Activated CD4-positive, alpha-beta T cell treated with anti-CD3 and anti-CD28 coated beads for 36 hours (primary cell): ENCODE data around the gene NACC1. TPM values are rescaled to one million over a fixed set of nuclear protein-coding genes. Genes with fewer than 3 reads are reported as not detected.

Experiments used
- ATAC-seq: fragments of 200-7000 bp; cut with Tn5 transposase; one replicate; pipeline ENCODE4 v1.10.0; 2021; ENCODE audit warnings: mild to moderate bottlenecking, moderate library complexity
- CTCF ChIA-PET: fragments of 350-600 bp; sonication (Branson Sonifier 250); formaldehyde crosslinking; loops from one replicate; lab custom pipeline; 2021; ENCODE audit warnings: antibody characterized with exemption; lab: Charles Lee
- POLR2A ChIA-PET: fragments of 350-600 bp; sonication (Branson Sonifier 250); formaldehyde crosslinking; loops from one replicate; lab custom pipeline; 2021; ENCODE audit warnings: antibody characterized with exemption, inconsistent platforms; lab: Charles Lee
- DNase-seq: peaks from one replicate; pipeline ENCODE4 v3.0.0-alpha.2; 2020
- H3K27ac Mint-ChIP-seq: one replicate; pipeline ENCODE4 v1.8.0; 2021; ENCODE audit warnings: mixed read lengths
- H3K27me3 Mint-ChIP-seq: one replicate; pipeline ENCODE4 v1.8.0; 2021; ENCODE audit warnings: mixed read lengths
- H3K36me3 Mint-ChIP-seq: one replicate; pipeline ENCODE4 v1.8.0; 2021; ENCODE audit warnings: low read depth, mixed read lengths
- H3K4me1 Mint-ChIP-seq: one replicate; pipeline ENCODE4 v1.8.0; 2021; ENCODE audit warnings: mixed read lengths
- H3K4me3 Mint-ChIP-seq: one replicate; pipeline ENCODE4 v1.8.0; 2021; ENCODE audit warnings: mild to moderate bottlenecking, moderate library complexity, mixed read lengths
- H3K9me3 Mint-ChIP-seq: one replicate; pipeline ENCODE4 v1.8.0; 2021; ENCODE audit warnings: low read depth, mixed read lengths
- intact Hi-C, 2 experiments: fragments of 100-400 bp; cut with DNase I in 1 of 2; cut with micrococcal nuclease in 1 of 2; formaldehyde crosslinking; loops; one replicate each; pipeline versions ENCODE4 v1.14.2 to v1.15.1; 2022 to 2024; cut with DNase I, micrococcal nuclease
- total RNA-seq, 2 experiments: library from RNA; stranded (reverse); gene quantifications; one replicate each; pipeline ENCODE4 v1.2.3, GENCODE V29; 2021

NACC1 gene
- total RNA-seq, 2 experiments from 2014 or later, result 77.5 to 84.5 TPM

DNA sequence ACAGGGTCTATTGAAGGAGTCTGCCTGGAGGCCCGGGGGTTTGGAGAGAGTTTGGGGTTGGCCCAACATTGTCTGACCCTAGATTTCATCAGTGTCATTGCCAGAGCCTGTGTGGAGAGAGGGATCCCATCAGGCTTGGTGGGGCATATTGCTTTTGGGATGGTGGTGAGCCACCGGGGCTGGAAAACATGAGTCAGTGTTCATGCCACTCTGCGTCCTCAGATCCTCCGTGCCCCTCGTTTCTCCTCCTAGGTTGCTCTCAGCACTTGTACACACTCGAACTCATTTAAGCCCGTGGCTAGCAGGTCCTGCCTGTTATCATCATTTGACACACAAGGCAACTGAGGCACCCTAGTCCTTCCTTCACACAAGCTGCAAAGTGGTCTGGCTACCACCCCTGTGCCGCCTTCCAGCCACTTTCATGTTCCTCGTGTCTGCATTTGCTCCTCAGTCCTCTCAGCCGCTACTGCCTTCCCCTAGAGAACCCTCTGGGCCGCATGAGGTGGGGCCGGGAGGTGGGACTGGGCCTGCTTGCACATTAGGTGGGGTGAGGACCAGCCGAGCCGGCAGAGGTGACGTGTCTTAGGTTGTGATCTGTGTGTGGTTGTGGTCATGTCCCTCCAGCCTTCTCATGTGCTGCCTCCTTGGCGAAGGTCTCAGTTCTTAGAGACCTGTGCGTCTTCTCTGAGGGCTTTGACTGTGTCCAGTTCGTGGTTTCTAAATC, 3.6 kb downstream of the NACC1 start:
- Mint-ChIP-seq H3K36me3 (peaks cover 15% of the 10 kb centered on the region), H3K9me3 (no peaks in the 10 kb centered on the region), H3K4me1 (peaks cover 38% of the 10 kb centered on the region), H3K4me3 (peak overlapping the region; percentile 35), H3K27me3 (no peaks in the 10 kb centered on the region), H3K27ac (peak overlapping the region; percentile 23)
- intact Hi-C loops, result no loop called here
- CTCF ChIA-PET, result no interaction called here
- POLR2A ChIA-PET, result no interaction called here
- DNase-seq (peak; percentile 36), ATAC-seq (no peak)

DNA sequence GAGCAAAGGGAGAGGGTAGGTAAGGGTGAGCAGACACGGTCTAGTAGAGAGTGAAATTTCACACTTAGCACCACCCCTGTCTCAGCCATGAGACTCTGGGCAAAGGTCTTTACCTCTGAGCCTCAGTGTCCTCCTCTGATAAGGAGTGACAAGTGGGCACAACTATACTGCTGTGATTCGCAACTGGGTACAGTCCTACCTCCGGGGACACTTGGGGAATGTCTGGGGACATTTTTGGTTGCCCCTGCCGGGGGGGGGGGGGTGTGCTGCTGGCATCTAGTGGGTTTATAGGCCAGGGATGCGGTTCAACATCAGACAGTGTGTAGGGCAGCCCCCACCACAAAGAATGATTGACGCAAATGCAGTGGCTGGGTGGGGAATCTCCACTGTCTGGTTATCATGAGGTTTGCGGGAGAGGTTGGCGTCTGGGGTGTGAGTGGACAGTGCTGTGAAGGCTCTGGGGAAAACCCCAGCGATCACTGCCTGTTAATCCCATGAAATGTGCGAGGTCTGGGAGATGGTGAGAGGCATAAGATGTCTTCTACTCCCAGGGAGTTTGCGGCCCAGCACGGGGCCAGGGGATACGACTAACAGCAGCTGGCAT, 4.3 kb downstream of the NACC1 start:
- intact Hi-C loops, result no loop called here
- peak; percentile 21 for DNase-seq
- Mint-ChIP-seq H3K27me3 (no peaks in the 10 kb centered on the region), H3K36me3 (peaks cover 15% of the 10 kb centered on the region), H3K27ac (peak overlapping the region; percentile 23), H3K4me1 (peaks cover 39% of the 10 kb centered on the region), H3K9me3 (no peaks in the 10 kb centered on the region), H3K4me3 (peak overlapping the region; percentile 6)
- CTCF ChIA-PET, result no interaction called here
- no peak for ATAC-seq
- POLR2A ChIA-PET, result no interaction called here

DNA sequence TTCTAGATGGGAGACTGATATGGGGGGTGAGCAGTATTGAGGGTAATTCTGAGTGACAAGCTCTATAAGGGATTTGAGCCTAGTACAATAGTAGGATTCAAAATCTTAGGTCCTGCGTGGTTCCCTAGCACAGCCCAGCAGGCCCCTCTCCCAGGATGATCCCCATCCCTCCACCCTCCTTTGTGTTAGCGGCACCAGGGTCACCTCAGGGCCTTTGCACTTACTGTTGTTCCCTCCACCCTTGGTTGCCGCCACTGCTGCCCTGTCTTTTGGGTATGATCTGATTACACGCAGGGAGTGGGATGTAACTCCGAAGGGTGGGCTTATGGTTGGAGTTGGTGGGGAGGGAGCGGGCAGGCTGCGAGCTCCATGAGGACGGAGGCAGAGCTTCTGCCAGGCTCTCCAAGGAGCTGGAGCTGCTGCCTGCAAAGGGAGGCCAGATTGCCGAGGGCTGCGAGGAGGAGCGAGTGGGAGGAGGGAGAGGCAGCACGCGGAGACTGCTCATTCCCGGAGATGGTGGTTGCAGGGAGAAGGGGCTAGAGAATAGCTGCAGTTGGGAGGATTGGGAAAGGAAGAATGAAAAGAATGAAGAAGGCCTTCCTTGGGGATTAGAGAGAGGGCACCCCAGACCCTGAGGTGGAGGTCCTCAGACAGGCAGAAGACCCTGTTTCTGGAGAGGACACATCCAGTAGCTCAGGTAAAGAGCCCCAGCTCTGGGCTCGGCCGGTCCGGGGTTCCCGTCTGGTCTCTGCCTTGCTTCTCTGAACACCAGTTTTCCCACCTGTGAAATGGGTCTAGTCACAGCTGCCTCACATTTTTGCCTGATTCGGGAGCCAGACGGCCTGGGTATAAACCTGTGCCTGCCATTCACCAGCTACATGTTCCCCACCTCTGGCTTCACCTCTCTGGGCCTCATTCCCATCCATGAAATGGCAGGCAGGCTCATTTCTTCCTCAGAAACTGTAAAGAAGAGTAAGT, 5.2 kb downstream of the NACC1 start:
- ChIA-PET CTCF (interaction anchor here (0.5 kb wide), 1 partner anchor 155 kb away, joined by 4 read pairs; no protein-coding TSS in a partner anchor), POLR2A (no interaction called here)
- Mint-ChIP-seq H3K4me1 (peaks cover 45% of the 10 kb centered on the region), H3K9me3 (no peaks in the 10 kb centered on the region), H3K27me3 (no peaks in the 10 kb centered on the region), H3K4me3 (no peak overlapping the region), H3K36me3 (peaks cover 18% of the 10 kb centered on the region), H3K27ac (no peak overlapping the region)
- ATAC-seq (no peak), DNase-seq (no peak)
- intact Hi-C loops, result no loop called here

DNA sequence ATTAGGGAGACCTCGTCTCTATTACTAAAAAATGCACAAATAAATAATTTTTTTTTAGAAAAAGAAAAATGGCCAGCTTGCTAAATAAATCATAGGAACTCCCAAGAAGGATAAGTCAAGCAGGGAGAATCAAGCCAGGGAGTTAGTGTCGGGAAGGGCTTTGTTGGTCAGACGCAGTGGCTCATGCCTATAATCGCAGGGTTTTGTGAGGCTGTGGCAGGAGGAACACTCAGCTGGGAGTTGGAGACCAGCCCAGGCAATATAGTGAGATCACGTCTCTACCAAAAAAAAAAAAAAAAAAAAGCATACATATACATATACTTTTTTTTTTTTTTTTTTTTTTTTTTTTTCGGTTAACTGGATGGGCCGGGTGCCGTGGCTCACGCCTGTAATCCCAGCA, 9.0 kb downstream of the NACC1 start:
- DNase-seq, result no peak
- no peak for ATAC-seq
- Mint-ChIP-seq H3K27ac (no peak overlapping the region), H3K4me1 (peaks cover 30% of the 10 kb centered on the region), H3K27me3 (no peaks in the 10 kb centered on the region), H3K9me3 (no peaks in the 10 kb centered on the region), H3K4me3 (no peak overlapping the region), H3K36me3 (peaks cover 18% of the 10 kb centered on the region)
- ChIA-PET POLR2A (no interaction called here), CTCF (interaction anchor here (0.7 to 1.4 kb wide), 5 partner anchors 9 to 161 kb away, joined by 3 to 4 read pairs (median 3); partner anchors contain the start of gene NACC1)
- intact Hi-C loops, result no loop called here

DNA sequence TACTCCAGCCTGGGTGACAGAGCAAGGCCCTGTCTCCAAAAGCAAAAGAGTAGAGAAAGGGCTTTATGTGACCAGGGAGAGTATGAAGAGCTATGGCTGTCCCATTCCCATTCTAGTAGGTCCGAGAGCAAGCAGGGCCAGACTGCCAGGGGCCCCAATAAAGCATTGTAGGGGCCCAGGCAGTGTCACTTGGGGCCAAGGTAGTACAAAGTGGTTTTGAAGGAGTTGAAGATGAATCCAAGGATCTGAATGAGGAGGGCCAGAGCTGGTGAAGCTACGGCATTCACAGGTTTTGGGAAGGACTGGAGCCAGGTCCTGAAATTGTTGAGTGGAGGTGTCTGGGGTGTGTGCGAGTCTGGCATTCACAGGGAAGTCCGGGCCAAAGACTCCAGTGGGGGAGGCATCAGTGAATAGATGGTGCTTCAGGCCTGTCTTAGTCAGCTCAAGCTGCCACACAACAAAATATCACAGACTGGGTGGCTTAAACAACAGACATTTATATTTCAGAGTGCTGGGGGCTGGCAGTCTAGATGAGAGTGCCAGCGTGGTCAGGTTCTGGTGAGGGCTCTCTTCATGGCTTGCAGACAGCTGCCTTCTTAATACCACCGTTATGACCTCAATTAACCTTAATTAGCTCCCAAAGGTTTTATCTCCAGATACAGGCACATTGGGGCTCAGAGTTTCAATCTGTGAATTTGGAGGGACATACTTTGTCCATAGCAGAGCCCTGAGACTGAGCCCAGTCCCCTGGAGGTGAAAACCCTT, 9.9 kb downstream of the NACC1 start:
- ChIA-PET CTCF (interaction anchor here (0.6 to 1.4 kb wide), 7 partner anchors 9 to 1003 kb away, joined by 3 to 4 read pairs (median 3); no protein-coding TSS in a partner anchor), POLR2A (interaction anchor here (0.6 to 1.2 kb wide), 2 partner anchors 28 to 687 kb away, joined by 3 to 4 read pairs; no protein-coding TSS in a partner anchor)
- DNase-seq, result no peak
- H3K9me3 Mint-ChIP-seq, result no peaks in the 10 kb centered on the region
- ATAC-seq, result no peak
- no peak overlapping the region for H3K4me3 Mint-ChIP-seq
- intact Hi-C loops, result no loop called here
- H3K27ac Mint-ChIP-seq, result no peak overlapping the region
- peaks cover 20% of the 10 kb centered on the region for H3K36me3 Mint-ChIP-seq
- peaks cover 31% of the 10 kb centered on the region for H3K4me1 Mint-ChIP-seq
- no peaks in the 10 kb centered on the region for H3K27me3 Mint-ChIP-seq

DNA sequence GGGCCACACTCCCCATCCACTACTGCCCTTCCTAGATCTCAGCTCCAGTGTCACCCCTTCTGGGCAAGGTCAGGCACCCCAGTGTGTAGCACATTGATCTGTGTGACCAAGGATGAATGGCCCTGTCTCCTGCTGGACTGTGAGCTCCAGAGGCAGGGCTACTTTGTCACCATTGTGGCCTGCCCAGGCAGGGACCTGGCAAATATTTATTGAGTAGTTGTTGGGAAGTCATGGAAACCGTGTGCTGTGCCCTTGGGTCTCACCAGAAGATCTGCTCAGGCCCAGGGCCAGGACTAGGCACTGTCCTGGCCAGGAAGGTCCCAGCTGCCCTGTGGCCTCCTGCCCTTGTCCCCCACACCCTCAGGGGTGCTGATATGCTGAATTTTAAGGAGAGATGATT, 10.5 kb downstream of the NACC1 start:
- H3K4me3 Mint-ChIP-seq, result no peak overlapping the region
- no peak for DNase-seq
- no peaks in the 10 kb centered on the region for H3K27me3 Mint-ChIP-seq
- ChIA-PET POLR2A (interaction anchor here (0.6 to 1.2 kb wide), 3 partner anchors 27 to 686 kb away, joined by 3 to 4 read pairs (median 3); no protein-coding TSS in a partner anchor), CTCF (interaction anchor here (0.6 to 1.4 kb wide), 5 partner anchors 8 to 297 kb away, joined by 3 to 5 read pairs (median 3); no protein-coding TSS in a partner anchor)
- intact Hi-C loops, result no loop called here
- peaks cover 24% of the 10 kb centered on the region for H3K36me3 Mint-ChIP-seq
- ATAC-seq, result no peak
- no peak overlapping the region for H3K27ac Mint-ChIP-seq
- peaks cover 37% of the 10 kb centered on the region for H3K4me1 Mint-ChIP-seq
- no peaks in the 10 kb centered on the region for H3K9me3 Mint-ChIP-seq

DNA sequence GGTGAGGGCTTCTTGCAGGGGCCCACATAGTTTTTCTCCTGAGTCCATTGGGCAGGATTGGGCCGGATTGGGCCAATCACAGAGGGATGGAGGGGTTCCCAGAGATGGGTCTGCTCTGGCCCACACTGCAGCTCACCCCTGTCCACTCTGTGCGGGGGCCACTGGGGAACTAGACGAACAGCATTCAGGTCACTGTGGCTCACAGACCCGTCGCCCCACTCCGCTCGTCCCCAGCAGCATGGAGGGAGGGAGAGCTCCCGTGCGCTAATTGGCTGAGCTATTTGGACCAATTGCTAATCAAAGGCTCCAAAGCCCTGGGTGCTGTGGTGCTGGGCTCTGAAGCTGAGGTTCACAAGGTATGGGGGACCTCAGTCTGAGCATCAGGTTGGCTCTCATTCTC, 11.3 kb downstream of the NACC1 start:
- intact Hi-C loops, result no loop called here
- POLR2A ChIA-PET, result no interaction called here
- CTCF ChIA-PET, result interaction anchor here (1.4 kb wide), 1 partner anchor 25 kb away, joined by 5 read pairs; no protein-coding TSS in a partner anchor
- Mint-ChIP-seq H3K4me3 (no peak overlapping the region), H3K27ac (no peak overlapping the region), H3K36me3 (peaks cover 23% of the 10 kb centered on the region), H3K9me3 (no peaks in the 10 kb centered on the region), H3K4me1 (peaks cover 41% of the 10 kb centered on the region), H3K27me3 (no peaks in the 10 kb centered on the region)
- DNase-seq (no peak), ATAC-seq (no peak)

DNA sequence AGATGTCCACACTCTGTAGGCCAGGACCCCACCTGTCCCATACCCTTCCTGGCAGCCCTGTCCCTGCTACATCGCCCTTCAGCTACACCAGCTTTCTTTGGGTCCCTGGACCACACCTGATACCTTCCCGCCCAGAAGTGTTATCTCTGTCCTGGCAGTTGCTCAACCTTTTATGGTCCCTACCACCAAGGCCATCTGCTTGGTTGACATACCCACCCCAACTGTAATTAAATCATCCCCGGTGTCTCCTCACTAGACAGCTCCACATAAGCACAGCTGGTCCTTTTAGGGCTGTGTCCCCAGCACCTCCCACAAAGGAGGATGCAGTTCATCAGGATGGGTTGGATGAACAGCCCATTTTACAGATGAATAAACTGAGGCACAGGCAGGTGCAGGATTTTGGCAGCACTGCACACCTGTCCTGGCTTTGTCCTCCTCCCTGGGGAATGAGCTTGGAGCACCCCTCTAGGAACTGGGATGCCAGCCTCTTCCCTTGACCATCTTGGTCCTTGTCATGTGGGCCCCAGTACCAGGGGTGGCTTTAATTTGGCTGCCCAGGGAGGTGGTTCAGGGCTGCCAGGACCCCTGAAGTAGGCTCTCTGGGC, 12.9 kb downstream of the NACC1 start:
- ChIA-PET POLR2A (no interaction called here), CTCF (interaction anchor here (1.3 to 2.0 kb wide), 3 partner anchors 10 to 64 kb away, joined by 3 to 10 read pairs (median 5); no protein-coding TSS in a partner anchor)
- intact Hi-C loops, result no loop called here
- Mint-ChIP-seq H3K9me3 (no peaks in the 10 kb centered on the region), H3K27me3 (no peaks in the 10 kb centered on the region), H3K36me3 (peaks cover 23% of the 10 kb centered on the region), H3K4me1 (peaks cover 43% of the 10 kb centered on the region), H3K27ac (peak overlapping the region; percentile 87), H3K4me3 (no peak overlapping the region)
- no peak for DNase-seq
- no peak for ATAC-seq

DNA sequence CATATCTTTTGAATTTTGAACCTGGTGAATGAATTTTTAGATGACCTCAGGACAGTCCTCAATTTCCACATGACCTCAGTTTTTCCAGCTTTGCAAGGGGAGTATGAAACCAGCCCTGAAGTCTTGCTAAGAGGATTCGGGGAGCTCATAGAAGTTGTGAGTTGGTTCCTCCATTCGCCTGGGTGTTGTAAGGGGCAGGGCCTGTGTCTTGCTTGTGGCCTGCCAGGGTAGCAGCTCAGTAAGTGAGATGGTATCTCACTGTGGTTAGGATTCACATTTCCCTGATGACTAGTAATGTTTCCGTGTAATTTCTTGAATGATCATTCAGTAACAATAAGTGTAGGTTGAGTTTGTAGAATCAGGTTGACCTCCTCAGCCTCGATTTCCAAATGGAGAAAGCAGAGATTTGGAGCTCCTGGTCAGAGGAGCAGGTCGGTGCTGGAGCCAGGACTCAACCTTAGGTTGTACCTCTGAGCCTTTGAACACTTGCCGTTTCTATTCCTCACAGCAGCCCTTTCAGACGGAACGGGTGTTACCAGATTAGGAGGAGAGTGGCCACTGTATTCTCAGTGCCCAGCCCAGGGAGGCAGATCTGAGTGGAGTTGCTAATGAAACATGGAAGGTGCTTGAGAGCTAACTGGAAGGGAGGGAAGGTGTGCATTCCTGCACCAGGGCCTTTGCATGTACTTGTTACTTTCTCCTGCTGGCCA, 14.6 kb downstream of the NACC1 start:
- H3K9me3 Mint-ChIP-seq, result no peaks in the 10 kb centered on the region
- peak; percentile 98 for ATAC-seq
- peak; percentile 81 for DNase-seq
- peak overlapping the region; percentile 93 for H3K27ac Mint-ChIP-seq
- H3K36me3 Mint-ChIP-seq, result peaks cover 25% of the 10 kb centered on the region
- H3K27me3 Mint-ChIP-seq, result no peaks in the 10 kb centered on the region
- POLR2A ChIA-PET, result interaction anchor here (0.6 to 1.5 kb wide), 8 partner anchors 11 to 238 kb away, joined by 3 to 10 read pairs (median 4); no protein-coding TSS in a partner anchor
- H3K4me1 Mint-ChIP-seq, result peaks cover 41% of the 10 kb centered on the region
- CTCF ChIA-PET, result interaction anchor here (0.6 to 2.0 kb wide), 14 partner anchors 12 to 167 kb away, joined by 3 to 10 read pairs (median 4); partner anchors contain the start of genes IER2, NACC1 and STX10
- intact Hi-C loops, result loop anchor here (1.0 to 2.0 kb wide), 7 partner anchors 14 to 76 kb away; partner anchors contain the start of genes IER2 (in 1 of the 2), NACC1 (in 1 of the 2), STX10 (in 1 of the 2) and TRMT1 (in 1 of the 2)
- H3K4me3 Mint-ChIP-seq, result peak overlapping the region; percentile 43
